Measurements from ENCODE around the gene PTPRE.

- no peak for TF ChIP-seq CTCF (IDR thresholded peaks at IDR 0.05)
- no peak for TF ChIP-seq POLR2AphosphoS5 (IDR thresholded peaks at IDR 0.05)
- no peak for TF ChIP-seq POLR2A (IDR thresholded peaks at IDR 0.05)
Observed at GRCh38 chr10:127866276-127867013, 40.5 kb upstream of the PTPRE start.

Data from upper lobe of left lung (tissue), 4 donors.